GM18517 (cell line): ENCODE data around the gene ROBO1.

ENCODE experiments used
- ATAC-seq: cut with Tn5 transposase; IDR thresholded peaks from one replicate; pipeline ENCODE4 v1.9.1; 2021; ENCODE audit warnings: mild to moderate bottlenecking, moderate library complexity; ENCODE audit not compliant: unreplicated experiment

ROBO1 gene

GRCh38 chr3:79672075-79672474 is 95.7 kb downstream of the ROBO1 start:
- ATAC-seq = no peak

GRCh38 chr3:79670178-79670577 is 97.6 kb downstream of the ROBO1 start:
- ATAC-seq = no peak

DNA sequence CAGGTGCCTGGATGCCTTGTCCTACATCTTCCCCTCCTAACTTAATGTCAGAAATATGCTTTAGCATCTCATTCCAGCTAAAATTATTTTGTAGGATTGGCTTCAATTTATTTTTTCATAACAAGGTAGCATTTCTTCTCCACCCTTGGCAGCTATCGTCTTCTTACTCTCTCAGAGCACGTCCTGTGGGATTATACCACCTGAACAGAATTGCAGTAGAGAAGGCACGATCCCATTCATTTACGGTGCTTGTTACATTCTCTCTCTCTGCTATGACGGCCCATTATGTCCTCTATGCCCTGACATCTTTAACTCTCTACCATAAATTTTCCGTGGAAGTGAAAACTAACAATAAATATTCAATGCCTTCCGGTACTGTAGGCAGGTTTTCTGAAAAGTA is 103.3 kb downstream of the ROBO1 start:
- no peak for ATAC-seq

DNA sequence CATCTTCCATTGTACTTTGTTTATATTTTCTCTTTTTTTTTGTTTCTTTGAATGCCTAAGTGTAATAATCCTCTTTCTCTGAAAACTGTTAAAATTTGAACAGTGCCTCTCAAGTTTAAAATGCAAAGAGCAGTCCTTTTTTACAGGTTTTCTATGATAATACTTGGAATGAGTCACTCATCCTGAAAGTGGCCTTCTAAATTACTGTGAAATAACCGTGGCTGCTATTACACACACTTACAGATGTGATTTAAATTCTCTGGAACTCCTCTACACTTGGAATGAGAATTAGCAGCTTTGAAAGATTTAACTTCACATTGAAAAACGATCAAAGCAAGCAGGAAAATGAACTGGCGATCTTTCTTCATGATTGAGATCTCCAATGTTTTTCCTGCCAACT is 105.9 kb downstream of the ROBO1 start:
- no peak for ATAC-seq

DNA sequence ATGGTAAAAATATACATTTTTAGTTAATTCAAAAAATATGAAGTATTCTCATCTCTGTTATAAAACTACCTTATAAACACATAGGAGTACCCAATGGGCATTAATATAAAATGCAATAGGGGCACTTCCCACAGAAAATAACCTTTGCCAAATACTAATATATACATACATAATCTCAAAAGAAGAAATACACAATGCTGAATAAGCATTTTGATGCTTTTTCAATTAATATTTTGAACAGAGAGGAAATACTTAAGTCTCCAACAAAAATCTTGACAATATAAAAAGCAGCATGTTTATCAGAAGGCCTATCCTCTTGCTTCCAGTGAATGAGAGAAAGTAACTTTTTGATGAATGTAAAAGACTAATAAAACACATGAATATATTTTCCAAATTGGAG is 110.7 kb downstream of the ROBO1 start:
- no peak for ATAC-seq

- ATAC-seq = no peak
These were observed 113.8 kb downstream of the ROBO1 start for GRCh38 chr3:79654019-79654418.

- no peak for ATAC-seq
These were observed 114.5 kb downstream of the ROBO1 start for GRCh38 chr3:79653266-79653830.

DNA sequence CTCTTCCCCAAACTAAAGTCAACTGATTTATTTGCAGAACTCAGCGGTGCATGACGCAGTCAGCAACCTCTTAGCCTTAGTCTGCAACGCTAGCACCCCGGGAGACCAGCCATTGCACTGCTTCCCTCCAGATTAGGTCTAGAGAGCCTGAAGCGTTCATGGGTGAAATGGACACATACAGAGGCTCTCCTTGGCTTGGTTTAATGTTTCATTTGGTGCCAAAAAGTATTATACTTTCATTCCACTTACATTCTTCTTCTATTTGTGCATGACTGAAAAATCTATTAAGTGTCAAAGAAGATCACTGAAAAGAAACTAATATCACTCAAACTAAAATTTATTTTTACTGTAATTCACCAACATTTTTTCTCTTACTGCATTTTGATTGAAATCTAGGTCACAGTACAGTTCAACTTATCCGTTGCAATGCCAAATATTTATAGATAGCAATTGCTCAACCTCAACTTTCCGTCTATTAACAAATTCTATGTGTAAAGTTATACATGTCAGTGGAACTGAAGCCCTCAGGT is 116.2 kb downstream of the ROBO1 start:
- no peak for ATAC-seq

- no peak for ATAC-seq
These were observed 127.9 kb downstream of the ROBO1 start for GRCh38 chr3:79639855-79640254.

- no peak for ATAC-seq
These were observed 131.4 kb downstream of the ROBO1 start for GRCh38 chr3:79636372-79636771.

GRCh38 chr3:79632842-79633241 is 135.0 kb downstream of the ROBO1 start:
- no peak for ATAC-seq

DNA sequence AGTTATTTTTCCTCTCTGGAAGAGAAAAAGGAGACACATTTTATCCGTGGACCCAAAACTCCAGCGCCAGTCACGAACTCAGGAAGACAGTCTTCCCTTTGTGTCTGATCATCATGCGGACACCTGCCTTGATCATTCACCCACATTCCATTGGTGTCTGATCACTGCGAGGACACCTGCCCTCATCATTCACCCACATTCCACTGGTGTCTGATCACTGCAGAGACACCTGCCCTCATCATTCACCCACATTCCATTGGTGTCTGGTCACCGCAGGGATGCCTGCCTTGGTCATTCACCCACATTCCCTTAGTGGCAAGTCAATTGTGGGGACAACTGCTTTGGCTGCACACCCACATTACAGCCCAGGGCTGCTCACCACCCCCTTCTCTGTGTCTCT is 148.9 kb downstream of the ROBO1 start:
- ATAC-seq = no peak

DNA sequence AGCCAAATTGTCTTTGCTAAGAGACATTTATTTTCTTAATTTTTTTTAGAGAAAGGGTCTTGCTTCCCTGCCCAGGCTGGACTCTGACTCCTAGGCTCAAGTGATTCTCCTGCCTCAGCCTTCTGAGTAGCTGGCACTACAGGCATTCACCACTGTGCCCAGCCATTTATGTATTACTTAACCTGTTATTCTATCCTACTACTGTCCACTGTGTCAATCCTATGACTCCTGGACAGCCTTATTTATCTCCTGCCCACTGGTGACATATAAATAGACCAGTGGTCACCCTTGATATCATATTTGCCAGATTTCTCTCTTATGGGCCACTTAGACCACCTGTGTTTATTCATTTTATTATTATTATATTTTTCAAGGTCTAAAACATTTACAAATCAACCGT is 161.4 kb downstream of the ROBO1 start:
- ATAC-seq = no peak

DNA sequence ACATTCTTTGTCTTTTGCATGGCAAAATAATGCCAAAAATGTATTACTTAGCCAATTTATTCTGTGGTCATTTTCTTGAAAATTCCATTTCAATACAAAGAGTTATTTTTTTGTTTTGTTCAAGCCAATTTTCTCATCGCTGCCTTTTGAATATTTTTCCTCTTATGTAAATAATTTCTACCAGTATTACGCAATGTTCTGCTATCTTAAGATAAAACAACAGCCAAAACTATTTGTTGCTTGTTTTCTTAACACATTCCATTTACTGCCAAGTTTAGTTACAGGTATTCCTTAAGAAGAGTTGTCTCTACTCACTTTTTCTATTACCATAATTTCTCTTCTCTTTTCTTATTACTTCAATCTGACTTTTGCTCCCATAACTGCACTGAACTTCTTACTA is 163.1 kb downstream of the ROBO1 start:
- no peak for ATAC-seq

DNA sequence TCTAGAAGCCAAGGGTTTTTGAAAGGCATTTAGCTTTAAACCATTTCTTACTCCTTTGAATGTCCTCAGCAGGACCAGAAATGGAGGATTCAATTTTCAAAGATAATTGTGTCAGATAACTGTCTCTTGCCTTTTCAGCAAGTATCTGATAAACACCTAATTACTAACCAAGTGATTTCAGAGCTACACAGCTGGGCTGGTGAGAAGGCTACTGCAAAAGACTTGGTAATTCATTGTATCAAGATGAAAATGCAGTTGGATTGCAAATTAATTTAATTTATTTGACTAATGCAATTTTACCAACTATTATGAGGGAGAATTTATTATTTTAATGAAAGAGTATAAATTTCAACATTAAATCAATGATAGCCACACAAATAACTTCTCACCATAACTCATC is 165.4 kb downstream of the ROBO1 start:
- ATAC-seq = no peak

- no peak for ATAC-seq
These were observed 169.2 kb downstream of the ROBO1 start for GRCh38 chr3:79598594-79598993.

DNA sequence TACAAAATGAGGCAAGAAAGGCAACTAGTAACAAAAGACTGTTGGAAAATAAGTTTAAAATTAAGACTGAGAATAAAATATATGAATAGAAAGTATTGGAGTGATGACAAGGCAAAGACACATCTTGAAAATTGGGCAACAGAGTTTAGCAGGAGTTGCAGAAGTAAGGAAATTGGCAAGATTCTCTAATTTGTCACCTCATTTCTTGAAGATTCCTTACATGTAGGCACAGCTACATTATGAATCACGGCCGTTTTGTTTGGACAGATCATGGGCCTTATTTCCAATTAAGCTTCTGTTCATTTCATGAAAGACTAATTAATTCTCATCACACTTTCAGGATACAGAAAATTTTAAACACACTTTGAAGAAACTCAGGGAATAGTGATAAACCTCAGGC is 170.1 kb downstream of the ROBO1 start:
- no peak for ATAC-seq

- no peak for ATAC-seq
These were observed 180.6 kb downstream of the ROBO1 start for GRCh38 chr3:79587150-79587549.

DNA sequence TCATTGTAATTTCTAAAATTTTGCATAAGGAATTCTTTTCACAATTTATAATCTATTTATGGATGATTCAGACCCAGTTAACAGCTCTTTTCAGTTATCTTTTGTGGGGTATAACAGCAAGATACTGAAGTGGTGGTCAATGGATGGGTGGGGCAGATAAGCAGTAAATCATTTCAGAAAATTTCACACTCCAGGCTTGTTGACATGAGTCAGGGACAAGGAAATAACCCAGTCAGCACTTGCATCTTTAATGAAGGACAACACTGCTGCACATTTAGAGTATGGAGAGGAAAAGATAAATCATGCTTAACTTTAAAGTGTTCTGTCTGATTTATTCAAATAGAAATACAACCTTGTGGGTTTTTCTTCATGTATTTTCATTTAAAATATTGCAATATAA is 181.6 kb downstream of the ROBO1 start:
- ATAC-seq = no peak

DNA sequence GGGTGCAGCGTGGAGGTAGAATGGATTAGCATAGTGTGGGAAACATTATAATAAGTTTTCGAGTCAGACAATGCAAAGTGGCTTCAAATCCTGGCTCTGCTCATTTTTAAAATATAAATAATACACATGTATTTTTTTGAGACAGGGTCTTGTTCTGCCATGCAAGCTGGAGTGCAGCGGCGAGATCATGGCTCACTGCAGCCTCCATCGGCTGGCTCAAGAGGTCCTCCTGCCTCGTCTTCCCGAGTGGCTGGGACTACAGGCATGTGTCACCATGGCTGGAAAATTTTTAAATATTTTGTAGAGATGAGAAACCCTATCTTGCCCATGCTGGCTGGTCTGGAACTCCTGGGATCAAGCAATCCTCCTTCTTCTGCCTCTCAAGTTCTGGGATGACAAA is 194.9 kb downstream of the ROBO1 start:
- no peak for ATAC-seq

- no peak for ATAC-seq
These were observed 198.9 kb downstream of the ROBO1 start for GRCh38 chr3:79568938-79569337.

GRCh38 chr3:79564192-79564591 is 203.6 kb downstream of the ROBO1 start:
- ATAC-seq = no peak

GRCh38 chr3:79560698-79561097 is 207.1 kb downstream of the ROBO1 start:
- ATAC-seq = no peak
